ENCODE measurements around the gene ZDHHC19. TPM values are rescaled to one million over a fixed set of nuclear protein-coding genes. Genes with fewer than 3 reads are reported as not detected.
"Not testable (repeated sequence)": the region's sequence is repeated elsewhere in the genome, so short reads cannot be mapped to it uniquely, and the experiment has no call there.

Gene ZDHHC19
- total and polyA plus RNA-seq, 2 experiments from 2014 or later, result 1.3 to 15.7 TPM

GRCh38 chr3:196170296-196170695, 40.9 kb downstream of the ZDHHC19 start:
- not testable (repeated sequence) for H3K36me3 Mint-ChIP-seq (ENCODE audit: low read depth); H3K4me1 Mint-ChIP-seq; H2AFZ ChIP-seq; H3F3A ChIP-seq (replicated peaks; ENCODE audit: low read depth); H3K9me2 ChIP-seq (ENCODE audit: insufficient read depth); H3K36me3 ChIP-seq (ENCODE audit: insufficient read depth); H3K4me3 Mint-ChIP-seq; H3K4me1 ChIP-seq (ENCODE audit: insufficient read depth); ATAC-seq; H3K27me3 Mint-ChIP-seq (ENCODE audit: insufficient read depth, low read depth, poor library complexity); H3K27ac ChIP-seq (ENCODE audit: low read depth); H3K27me3 ChIP-seq (ENCODE audit: insufficient read depth); H4K20me1 ChIP-seq (replicated peaks; ENCODE audit: insufficient read depth); H3K27ac Mint-ChIP-seq; DNase-seq (ENCODE audit: low spot score); H3K4me3 ChIP-seq; H3K4me2 ChIP-seq; H3K9me3 Mint-ChIP-seq; H3K79me2 ChIP-seq (replicated peaks; ENCODE audit: insufficient read depth)

- no peaks in the 10 kb centered on the region for H3K9me2 ChIP-seq (ENCODE audit: insufficient read depth)
- Mint-ChIP-seq H3K27me3 (ENCODE audit: insufficient read depth, low read depth, poor library complexity) (peaks cover 3% of the 10 kb centered on the region), H3K4me1 (no peaks in the 10 kb centered on the region), H3K4me3 (no peak overlapping the region), H3K36me3 (ENCODE audit: low read depth) (no peaks in the 10 kb centered on the region), H3K27ac (no peak overlapping the region), H3K9me3 (no peaks in the 10 kb centered on the region)
- no peaks in the 10 kb centered on the region for H3K36me3 ChIP-seq (ENCODE audit: insufficient read depth)
- ATAC-seq, result no peak
- no peaks in the 10 kb centered on the region for H3K79me2 ChIP-seq (replicated peaks; ENCODE audit: insufficient read depth)
- no peak overlapping the region for H2AFZ ChIP-seq
- no peak overlapping the region for H3K4me2 ChIP-seq
- no peak for DNase-seq (ENCODE audit: low spot score)
- TF ChIP-seq STAT1 (IDR thresholded peaks at IDR 0.05; ENCODE audit: unreplicated experiment) (no peak), EZH2 (IDR thresholded peaks at IDR 0.05; ENCODE audit: low read depth, unreplicated experiment) (no peak), CREB1 (CRISPR knock-in tag; IDR thresholded peaks at IDR 0.05; ENCODE audit: low read depth) (no peak), ZNF114 (CRISPR knock-in tag; IDR thresholded peaks at IDR 0.05) (no peak), POLR2AphosphoS5 (IDR thresholded peaks at IDR 0.05; ENCODE audit: low read depth) (no peak), REST (IDR thresholded peaks at IDR 0.05; ENCODE audit: unreplicated experiment) (no peak), NANOG (IDR thresholded peaks at IDR 0.05; ENCODE audit: borderline replicate concordance) (no peak)
- no peaks in the 10 kb centered on the region for H4K20me1 ChIP-seq (replicated peaks; ENCODE audit: insufficient read depth)
- no peaks in the 10 kb centered on the region for H3K4me1 ChIP-seq (ENCODE audit: insufficient read depth)
- H3K27ac ChIP-seq (ENCODE audit: low read depth), result no peak overlapping the region
- no peaks in the 10 kb centered on the region for H3F3A ChIP-seq (replicated peaks; ENCODE audit: low read depth)
- H3K27me3 ChIP-seq (ENCODE audit: insufficient read depth), result no peaks in the 10 kb centered on the region
- H3K4me3 ChIP-seq, result no peak overlapping the region
Observed at GRCh38 chr3:196169836-196170240, 41.4 kb downstream of the ZDHHC19 start.

GRCh38 chr3:196168808-196169391, 42.3 kb downstream of the ZDHHC19 start:
- Histone ChIP-seq H3K4me2 (no peak overlapping the region), H3K9me2 (ENCODE audit: insufficient read depth) (no peaks in the 10 kb centered on the region), H3F3A (replicated peaks; ENCODE audit: low read depth) (no peaks in the 10 kb centered on the region), H3K4me3 (no peak overlapping the region), H2AFZ (no peak overlapping the region), H3K36me3 (ENCODE audit: insufficient read depth) (no peaks in the 10 kb centered on the region), H3K27me3 (ENCODE audit: insufficient read depth) (no peaks in the 10 kb centered on the region), H4K20me1 (replicated peaks; ENCODE audit: insufficient read depth) (no peaks in the 10 kb centered on the region), H3K4me1 (ENCODE audit: insufficient read depth) (no peaks in the 10 kb centered on the region), H3K27ac (ENCODE audit: low read depth) (no peak overlapping the region), H3K79me2 (replicated peaks; ENCODE audit: insufficient read depth) (no peaks in the 10 kb centered on the region)
- Mint-ChIP-seq H3K4me1 (no peaks in the 10 kb centered on the region), H3K27me3 (ENCODE audit: insufficient read depth, low read depth, poor library complexity) (peaks cover 3% of the 10 kb centered on the region), H3K36me3 (ENCODE audit: low read depth) (no peaks in the 10 kb centered on the region), H3K4me3 (no peak overlapping the region), H3K27ac (no peak overlapping the region), H3K9me3 (no peaks in the 10 kb centered on the region)
- no peak for ATAC-seq
- DNase-seq (ENCODE audit: low spot score), result no peak
- TF ChIP-seq ETS1 (IDR thresholded peaks at IDR 0.05) (no peak), EZH2 (IDR thresholded peaks at IDR 0.05; ENCODE audit: low read depth, unreplicated experiment) (no peak), NANOG (IDR thresholded peaks at IDR 0.05; ENCODE audit: borderline replicate concordance) (no peak), REST (IDR thresholded peaks at IDR 0.05; ENCODE audit: unreplicated experiment) (no peak), CREB1 (CRISPR knock-in tag; IDR thresholded peaks at IDR 0.05; ENCODE audit: low read depth) (no peak)
